Measurements from ENCODE around the gene KDM2B.
"Not testable (repeated sequence)": the region's sequence is repeated elsewhere in the genome, so short reads cannot be mapped to it uniquely, and the experiment has no call there.

- not testable (repeated sequence) for TF ChIP-seq BHLHE40 (IDR thresholded peaks at IDR 0.05; ENCODE audit: borderline replicate concordance in 1 of 2, low read depth in 2 of 2, low read length in 1 of 2); CREB1 (IDR thresholded peaks at IDR 0.05; ENCODE audit: low read depth); RFX5 (IDR thresholded peaks at IDR 0.05; ENCODE audit: low read depth, low read length); SIN3A (IDR thresholded peaks at IDR 0.05; ENCODE audit: low read depth, low read length); CTCF (IDR thresholded peaks at IDR 0.05 in 2 of 3, conservative IDR thresholded peaks at IDR 0.05 in 1 of 3; ENCODE audit: control insufficient read depth in 2 of 3, extremely low read depth in 1 of 3, insufficient read depth in 1 of 3, low read depth in 3 of 3, low read length in 3 of 3)
- TF ChIP-seq, protein P1, sequence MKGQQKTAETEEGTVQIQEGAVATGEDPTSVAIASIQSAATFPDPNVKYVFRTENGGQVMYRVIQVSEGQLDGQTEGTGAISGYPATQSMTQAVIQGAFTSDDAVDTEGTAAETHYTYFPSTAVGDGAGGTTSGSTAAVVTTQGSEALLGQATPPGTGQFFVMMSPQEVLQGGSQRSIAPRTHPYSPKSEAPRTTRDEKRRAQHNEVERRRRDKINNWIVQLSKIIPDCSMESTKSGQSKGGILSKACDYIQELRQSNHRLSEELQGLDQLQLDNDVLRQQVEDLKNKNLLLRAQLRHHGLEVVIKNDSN (IDR thresholded peaks at IDR 0.05; ENCODE audit: borderline replicate concordance, extremely low read length, insufficient read depth, low read depth, low read length): not testable (repeated sequence)
Observed at GRCh38 chr12:121583334-121583661, 2.5 kb upstream of the KDM2B start.

All from GM12878 (cell line).